ENCODE results near the gene ZNF205. TPM values are rescaled to one million over a fixed set of nuclear protein-coding genes. Genes with fewer than 3 reads are reported as not detected.
"Not testable (repeated sequence)": the region's sequence is repeated elsewhere in the genome, so short reads cannot be mapped to it uniquely, and the experiment has no call there.

ZNF205 gene
- total RNA-seq, 1 experiment from 2014 or later, result 19.0 TPM

- H3K9ac ChIP-seq (ENCODE audit: low read length), result no peak overlapping the region
- no peaks in the 10 kb centered on the region for H4K20me1 ChIP-seq (ENCODE audit: low read length)
- ATAC-seq (no peak), DNase-seq (no peak)
- H3K4me3 ChIP-seq (ENCODE audit: low read length), result peak overlapping the region; percentile 35; the same call in 1 of the 2 replicates
- H3K9me3 ChIP-seq (ENCODE audit: low read length), result no peaks in the 10 kb centered on the region
- no peak for TF ChIP-seq CTCF (conservative IDR thresholded peaks at IDR 0.05; ENCODE audit: low read depth, low read length)
- no peak for TF ChIP-seq EZH2 (IDR thresholded peaks at IDR 0.05; ENCODE audit: low read length, unreplicated experiment)
- TF ChIP-seq EZH2phosphoT487 (IDR thresholded peaks at IDR 0.05; ENCODE audit: borderline replicate concordance, low read length), result no peak
- no peaks in the 10 kb centered on the region for H3K9me2 ChIP-seq (replicated peaks; ENCODE audit: low read length)
- intact Hi-C loops (cut with micrococcal nuclease), result no loop called here
- H3K4me1 ChIP-seq (ENCODE audit: insufficient read depth, low read length), result no peaks in the 10 kb centered on the region
- BruUV-seq (replicated peaks), result no TSS peak
- H3K27me3 ChIP-seq (ENCODE audit: low read length), result peaks cover 10% of the 10 kb centered on the region; the same call in 1 of the 2 replicates
- H3K79me2 ChIP-seq (ENCODE audit: low read length), result no peaks in the 10 kb centered on the region
- H3K4me2 ChIP-seq (ENCODE audit: low read length), result peak overlapping the region; percentile 43; the same call in 1 of the 2 replicates
- CTCF ChIA-PET, result no interaction called here
- no peak overlapping the region for H3K27ac ChIP-seq (ENCODE audit: low read length)
- POLR2A ChIA-PET (ENCODE audit: unreplicated experiment), result no interaction called here
- H3K36me3 ChIP-seq (ENCODE audit: low read depth, low read length), result no peaks in the 10 kb centered on the region
- no peaks in the 10 kb centered on the region for H3F3A ChIP-seq (ENCODE audit: low read length, unreplicated experiment)
- H2AFZ ChIP-seq (ENCODE audit: low read length), result peak overlapping the region; percentile 65
These were observed 52.9 kb downstream of the ZNF205 start for GRCh38 chr16:3165111-3165822.

GRCh38 chr16:3166505-3166886 lies 54.1 kb downstream of the ZNF205 start:
- no peaks in the 10 kb centered on the region for H3K79me2 ChIP-seq (ENCODE audit: low read length)
- CTCF ChIA-PET, result no interaction called here
- ATAC-seq (no peak), DNase-seq (no peak)
- POLR2A ChIA-PET (ENCODE audit: unreplicated experiment), result no interaction called here
- TF ChIP-seq EZH2phosphoT487 (IDR thresholded peaks at IDR 0.05; ENCODE audit: borderline replicate concordance, low read length), result no peak
- no peak for TF ChIP-seq EZH2 (IDR thresholded peaks at IDR 0.05; ENCODE audit: low read length, unreplicated experiment)
- TF ChIP-seq CTCF (conservative IDR thresholded peaks at IDR 0.05; ENCODE audit: low read depth, low read length), result no peak
- no peak overlapping the region for H3K9ac ChIP-seq (ENCODE audit: low read length)
- no peaks in the 10 kb centered on the region for H3F3A ChIP-seq (ENCODE audit: low read length, unreplicated experiment)
- H3K9me3 ChIP-seq (ENCODE audit: low read length), result no peaks in the 10 kb centered on the region
- no peak overlapping the region for H3K4me2 ChIP-seq (ENCODE audit: low read length)
- intact Hi-C loops (cut with micrococcal nuclease), result no loop called here
- H3K27me3 ChIP-seq (ENCODE audit: low read length), result peaks cover 20% of the 10 kb centered on the region
- H3K36me3 ChIP-seq (ENCODE audit: low read depth, low read length), result no peaks in the 10 kb centered on the region
- no peak overlapping the region for H3K27ac ChIP-seq (ENCODE audit: low read length)
- BruUV-seq (replicated peaks), result no TSS peak
- H3K4me3 ChIP-seq (ENCODE audit: low read length), result no peak overlapping the region
- H3K9me2 ChIP-seq (replicated peaks; ENCODE audit: low read length), result no peaks in the 10 kb centered on the region
- H2AFZ ChIP-seq (ENCODE audit: low read length), result no peak overlapping the region
- H3K4me1 ChIP-seq (ENCODE audit: insufficient read depth, low read length), result no peaks in the 10 kb centered on the region
- no peaks in the 10 kb centered on the region for H4K20me1 ChIP-seq (ENCODE audit: low read length)

GRCh38 chr16:3168729-3169128 lies 56.3 kb downstream of the ZNF205 start:
- H3K9me2 ChIP-seq (replicated peaks; ENCODE audit: low read length); DNase-seq; intact Hi-C loops (cut with micrococcal nuclease); H3K36me3 ChIP-seq (ENCODE audit: low read depth, low read length); H3K9me3 ChIP-seq (ENCODE audit: low read length); ATAC-seq; H2AFZ ChIP-seq (ENCODE audit: low read length); POLR2A ChIA-PET (ENCODE audit: unreplicated experiment); CTCF ChIA-PET; H3K4me2 ChIP-seq (ENCODE audit: low read length); H3F3A ChIP-seq (ENCODE audit: low read length, unreplicated experiment); H3K9ac ChIP-seq (ENCODE audit: low read length); H3K27ac ChIP-seq (ENCODE audit: low read length); BruUV-seq (replicated peaks); H3K4me3 ChIP-seq (ENCODE audit: low read length); H4K20me1 ChIP-seq (ENCODE audit: low read length); H3K79me2 ChIP-seq (ENCODE audit: low read length); H3K4me1 ChIP-seq (ENCODE audit: insufficient read depth, low read length): not testable (repeated sequence)
- H3K27me3 ChIP-seq (ENCODE audit: low read length), result peaks cover 20% of the 10 kb centered on the region

Other genes starting within 250 kb of the ZNF205 start
- 92.0 and 100 TPM in 2 replicates for gene FLYWCH2, start 229.4 kb upstream of the ZNF205 start, total RNA-seq (2014; rRNA removed)
- gene FLYWCH1, start 200.7 kb upstream of the ZNF205 start, total RNA-seq (2014; rRNA removed), result 41.4 and 54.7 TPM in 2 replicates
- gene KREMEN2, start 148.3 kb upstream of the ZNF205 start, total RNA-seq (2014; rRNA removed), result 3.6 and 7.1 TPM in 2 replicates
- gene PAQR4, start 143.2 kb upstream of the ZNF205 start, total RNA-seq (2014; rRNA removed), result 37.9 and 45.0 TPM in 2 replicates
- gene PKMYT1, start 132.1 kb upstream of the ZNF205 start, total RNA-seq (2014; rRNA removed), result 51.9 and 109 TPM in 2 replicates
- 0.33 and 1.2 TPM in 2 replicates for gene CLDN9, start 99.7 kb upstream of the ZNF205 start, total RNA-seq (2014; rRNA removed)
- not detected in 2 replicates for gene CLDN6, start 94.4 kb upstream of the ZNF205 start, total RNA-seq (2014; rRNA removed)
- 667 and 713 TPM in 2 replicates for gene TNFRSF12A, start 92.2 kb upstream of the ZNF205 start, total RNA-seq (2014; rRNA removed)
- 56.4 and 56.6 TPM in 2 replicates for gene HCFC1R1, start 88.6 kb upstream of the ZNF205 start, total RNA-seq (2014; rRNA removed)
- 40.3 and 47.3 TPM in 2 replicates for gene THOC6, start 88.6 kb upstream of the ZNF205 start, total RNA-seq (2014; rRNA removed)
- 16.3 and 27.7 TPM in 2 replicates for gene BICDL2, start 75.6 kb upstream of the ZNF205 start, total RNA-seq (2014; rRNA removed)
- gene MMP25, start 66.0 kb upstream of the ZNF205 start, total RNA-seq (2014; rRNA removed), result 0.29 and 0.51 TPM in 2 replicates
- gene IL32, start 46.9 kb upstream of the ZNF205 start, total RNA-seq (2014; rRNA removed), result 8.8 and 10.8 TPM in 2 replicates
- gene ZSCAN10, start 13.3 kb upstream of the ZNF205 start, total RNA-seq (2014; rRNA removed), result not detected in 2 replicates
- 3.6 and 9.6 TPM in 2 replicates for gene ZNF213, start 22.4 kb downstream of the ZNF205 start, total RNA-seq (2014; rRNA removed)
- not detected in 2 replicates for gene OR1F1, start 75.6 kb downstream of the ZNF205 start, total RNA-seq (2014; rRNA removed)
- gene ZNF200, start 122.6 kb downstream of the ZNF205 start, total RNA-seq (2014; rRNA removed), result 4.7 and 5.0 TPM in 2 replicates
- 0.04 TPM in 1 of 2 replicates, not detected in the other for gene MEFV, start 144.0 kb downstream of the ZNF205 start, total RNA-seq (2014; rRNA removed)
- 52.2 and 68.7 TPM in 2 replicates for gene ZNF263, start 170.9 kb downstream of the ZNF205 start, total RNA-seq (2014; rRNA removed)
- gene TIGD7, start 192.8 kb downstream of the ZNF205 start, total RNA-seq (2014; rRNA removed), result 4.4 and 5.5 TPM in 2 replicates
- gene ZNF75A, start 192.9 kb downstream of the ZNF205 start, total RNA-seq (2014; rRNA removed), result 15.9 and 20.1 TPM in 2 replicates
- gene OR2C1, start 243.3 kb downstream of the ZNF205 start, total RNA-seq (2014; rRNA removed), result not detected in 2 replicates